ENCODE measurements around the gene ASTL. TPM values are rescaled to one million over a fixed set of nuclear protein-coding genes. Genes with fewer than 3 reads are reported as not detected.

Gene ASTL
- total and polyA plus RNA-seq, 2 donors (not counting 3 experiments of a cell fraction or from before 2014, with no cell fraction given), result not detected

- CTCF ChIA-PET, result no interaction called here
- BruUV-seq (replicated peaks), result no TSS peak
Observed at GRCh38 chr2:96105152-96105915, 33.0 kb downstream of the ASTL start.

More at GRCh38 chr2:96105152-96105915, 33.0 kb downstream of the ASTL start:
- H3K9me3 ChIP-seq (replicated peaks; ENCODE audit: control insufficient read depth, insufficient read depth, low read length), result no peaks in the 10 kb centered on the region
- DNase-seq (ENCODE audit: low read depth, low spot score) (no peak), FAIRE-seq (no peak)
- POLR2A ChIA-PET, result no interaction called here
- intact Hi-C loops (cut with micrococcal nuclease) (no loop called here), dilution Hi-C loops (cut with MboI; ENCODE audit: extremely low pct_ligation_motif_present, low sequenced_read_pairs) (no loop called here)
- H3K4me3 ChIP-seq (replicated peaks in 1 of 3; ENCODE audit: insufficient read depth in 1 of 3, low read depth in 1 of 3, low read length in 3 of 3), result no peak overlapping the region
- H3K27ac ChIP-seq (ENCODE audit: insufficient read depth, low read depth, low read length), result no peak overlapping the region
- H4K20me1 ChIP-seq (replicated peaks; ENCODE audit: control insufficient read depth, extremely low read depth, insufficient read depth, low read length), result no peaks in the 10 kb centered on the region
- no peaks in the 10 kb centered on the region for H3K36me3 ChIP-seq (ENCODE audit: control insufficient read depth in 2 of 2, extremely low read depth in 1 of 2, insufficient read depth in 2 of 2, low read length in 2 of 2)
- peaks cover 0 to 3% of the 10 kb centered on the region in 2 experiments for H3K27me3 ChIP-seq (ENCODE audit: control insufficient read depth in 2 of 2, insufficient read depth in 2 of 2, low read length in 2 of 2)
- H3K4me2 ChIP-seq (ENCODE audit: insufficient read depth, low read length), result no peak overlapping the region
- no peak overlapping the region for H2AFZ ChIP-seq (ENCODE audit: low read depth, low read length)
- TF ChIP-seq FOS (IDR thresholded peaks at IDR 0.05; ENCODE audit: borderline replicate concordance, insufficient read depth, low read length) (no peak), MAX (IDR thresholded peaks at IDR 0.05; ENCODE audit: insufficient read depth, insufficient read length) (no peak), POLR2AphosphoS5 (IDR thresholded peaks at IDR 0.05; ENCODE audit: insufficient read depth, low read depth, low read length) (no peak), POLR2A (IDR thresholded peaks at IDR 0.05; ENCODE audit: low read depth, low read length) (no peak), JUN (IDR thresholded peaks at IDR 0.05; ENCODE audit: borderline replicate concordance, insufficient read depth, insufficient read length, low read depth) (no peak), CTCF (IDR thresholded peaks at IDR 0.05; ENCODE audit: extremely low read depth in 1 of 2, insufficient read depth in 1 of 2, low read depth in 1 of 2, low read length in 2 of 2) (no peak)
- H3K9ac ChIP-seq (replicated peaks; ENCODE audit: extremely low read depth, insufficient read depth, low read length), result no peak overlapping the region
- no peaks in the 10 kb centered on the region for H3K9me1 ChIP-seq (replicated peaks; ENCODE audit: control insufficient read depth, extremely low read depth, insufficient read depth, low read length)
- H3K4me1 ChIP-seq (ENCODE audit: control insufficient read depth, extremely low read depth, insufficient read depth, low read length), result no peaks in the 10 kb centered on the region
- H3K79me2 ChIP-seq (ENCODE audit: control insufficient read depth, insufficient read depth, low read length), result no peaks in the 10 kb centered on the region

Measured in endothelial cell of umbilical vein (primary cell).